Activated naive CD4-positive, alpha-beta T cell treated with anti-CD3 and anti-CD28 coated beads, Interleukin-2, amount 50 U/mL, for 72 hours (primary cell): ENCODE measurements around the gene KIAA1755. TPM values are rescaled to one million over a fixed set of nuclear protein-coding genes. Genes with fewer than 3 reads are reported as not detected.

Experiments used
- ATAC-seq, 2 donors: fragments of 150-1000 bp; cut with Tn5 transposase; 2 replicates each; pipeline ENCODE4 v1.10.0; 2021; ENCODE audit warnings: mild to moderate bottlenecking in 2 of 2, moderate library complexity in 2 of 2
- DNase-seq, 2 donors: peaks; one replicate each; pipeline ENCODE4 v3.0.0; 2021 to 2022; ENCODE audit warnings: low spot score in 2 of 2
- H3K27ac Mint-ChIP-seq, 2 donors: one replicate each; pipeline ENCODE4 v1.8.0; 2022; ENCODE audit warnings: mild to moderate bottlenecking in 2 of 2, mixed read lengths in 2 of 2
- H3K36me3 Mint-ChIP-seq, 2 donors: one replicate each; pipeline ENCODE4 v1.8.0; 2022; ENCODE audit warnings: mixed read lengths in 2 of 2
- H3K9me3 Mint-ChIP-seq, 2 donors: one replicate each; pipeline ENCODE4 v1.8.0; 2022; ENCODE audit warnings: mixed read lengths in 2 of 2
- total RNA-seq, 2 donors: library from RNA; stranded (reverse); gene quantifications; one replicate each; pipeline ENCODE4 v1.2.3, GENCODE V29; 2022

Gene KIAA1755
- total RNA-seq, 2 donors from 2014 or later, result not detected

DNA sequence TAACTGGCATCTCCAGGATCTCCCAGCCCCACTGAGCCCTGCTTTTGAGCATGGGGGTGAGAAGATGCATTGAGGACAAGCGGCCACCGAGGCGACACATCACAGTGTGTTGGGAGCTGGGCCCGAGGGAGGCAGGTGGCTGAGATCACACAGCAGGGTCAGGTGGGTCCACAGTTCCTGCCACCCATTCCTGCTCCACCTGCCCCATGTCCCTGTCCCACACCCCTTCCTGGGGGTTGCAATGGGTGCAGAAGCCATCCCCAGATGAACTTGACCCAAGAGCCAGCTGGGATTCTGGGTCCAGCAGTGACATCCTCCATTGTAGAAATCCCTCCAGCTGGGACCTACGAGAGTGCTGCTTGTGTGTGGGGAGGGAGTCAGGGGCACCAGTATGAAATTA is 96.5 kb downstream of the KIAA1755 start:
- DNase-seq, result no peak

DNA sequence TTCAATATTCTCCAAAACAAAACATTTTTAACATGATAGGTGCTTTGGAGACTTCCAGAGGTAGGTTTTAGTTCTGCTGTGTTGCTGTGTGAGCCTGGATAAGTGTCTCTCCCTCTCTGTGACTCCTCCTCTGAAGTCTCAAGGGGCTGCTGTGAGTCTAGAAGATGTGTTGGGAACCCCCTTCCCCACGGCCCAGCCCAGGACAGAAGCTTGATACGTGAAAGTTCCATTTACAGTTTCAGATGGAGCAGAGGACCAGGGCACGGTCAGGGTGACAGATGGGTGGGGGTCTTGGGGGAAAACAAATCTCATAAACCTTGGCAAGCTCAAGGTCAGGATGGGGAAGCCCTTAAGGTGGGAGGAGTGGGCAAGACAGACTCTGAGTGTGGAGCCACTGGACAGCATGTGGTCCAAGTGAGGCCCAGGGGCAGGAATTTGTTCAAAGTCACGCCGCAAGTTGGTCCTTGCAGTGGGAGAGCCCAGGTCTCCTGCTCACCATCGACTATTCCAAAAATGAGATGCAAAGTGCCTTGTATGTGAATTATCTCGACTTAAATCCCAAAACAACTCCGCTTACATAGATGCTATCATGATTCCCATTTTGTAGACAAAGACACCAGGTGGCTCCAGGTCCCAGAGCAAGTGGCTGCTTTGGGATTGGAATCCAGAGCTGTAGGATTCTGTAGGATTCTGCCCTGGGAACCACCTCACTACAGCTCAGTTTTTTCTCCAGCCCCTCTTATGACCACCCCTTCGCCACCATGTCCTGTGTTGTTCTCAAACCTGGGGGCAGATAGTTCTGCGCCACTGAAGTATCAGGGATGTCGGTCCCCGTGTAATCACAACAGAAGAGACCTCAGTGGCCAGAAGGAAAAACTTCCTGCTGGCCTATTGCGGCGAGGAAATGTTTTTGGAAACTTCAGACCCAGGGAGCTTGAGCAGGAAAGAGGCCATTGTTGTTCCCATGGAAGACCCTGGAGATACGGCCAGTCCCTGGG is 97.4 kb downstream of the KIAA1755 start:
- H3K27ac Mint-ChIP-seq, result no peak overlapping the region
- no peak for ATAC-seq
- no peaks in the 10 kb centered on the region for H3K9me3 Mint-ChIP-seq
- DNase-seq, result no peak
- no peaks in the 10 kb centered on the region for H3K36me3 Mint-ChIP-seq

More for the DNA sequence above, 96.5 kb downstream of the KIAA1755 start:
- no peak for ATAC-seq
- Mint-ChIP-seq H3K36me3 (no peaks in the 10 kb centered on the region), H3K9me3 (no peaks in the 10 kb centered on the region), H3K27ac (no peak overlapping the region)

GRCh38 chr20:38162149-38162548 is 98.4 kb downstream of the KIAA1755 start:
- ATAC-seq (no peak), DNase-seq (no peak)
- Mint-ChIP-seq H3K27ac (no peak overlapping the region), H3K9me3 (no peaks in the 10 kb centered on the region), H3K36me3 (no peaks in the 10 kb centered on the region)

DNA sequence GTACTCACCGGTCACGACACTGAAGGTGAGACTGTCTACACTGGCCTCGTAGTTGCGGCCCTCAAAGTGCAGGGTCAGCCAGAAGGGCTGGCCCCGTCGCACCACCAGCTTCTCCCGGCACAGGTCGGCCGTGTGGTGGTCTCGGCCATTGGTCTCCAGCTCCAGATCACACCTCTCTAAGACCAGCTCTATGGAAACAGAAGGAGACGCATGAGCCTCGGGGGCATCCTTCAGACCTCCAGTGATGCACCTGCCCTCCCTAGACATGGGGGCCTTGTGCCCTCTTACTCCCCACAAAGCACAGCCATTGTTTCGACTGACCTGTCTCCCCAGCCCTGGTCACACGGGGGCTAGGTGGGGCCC is 99.1 kb downstream of the KIAA1755 start:
- no peak for DNase-seq
- no peak overlapping the region for H3K27ac Mint-ChIP-seq
- no peaks in the 10 kb centered on the region for H3K9me3 Mint-ChIP-seq
- no peak for ATAC-seq
- H3K36me3 Mint-ChIP-seq, result no peaks in the 10 kb centered on the region

Other genes with a start within 250 kb of the KIAA1755 start
- gene TTI1, start 227.3 kb downstream of the KIAA1755 start, total RNA-seq, result 10 to 100 TPM; 36.1 to 40.2 TPM
- 10 to 100 TPM; 40.2 to 44.0 TPM for gene RPRD1B, start 227.0 kb downstream of the KIAA1755 start, total RNA-seq
- under 1 TPM in 1 of 2 donors, not detected in 1; 0.10 TPM for gene TGM2, start 95.5 kb downstream of the KIAA1755 start, total RNA-seq
- gene BPI, start 43.4 kb upstream of the KIAA1755 start, total RNA-seq, result not detected
- not detected for gene LBP, start 85.7 kb upstream of the KIAA1755 start, total RNA-seq
- gene SNHG17, start 174.6 kb upstream of the KIAA1755 start, total RNA-seq, result 100 to 1,000 TPM in 1 of 2 donors, 10 to 100 TPM in 1; 72.3 to 102 TPM
- gene RALGAPB, start 212.1 kb upstream of the KIAA1755 start, total RNA-seq, result 10 to 100 TPM; 27.0 to 32.4 TPM